GM19035 (cell line): ENCODE data around the gene CDH20.

ENCODE experiments used
- ATAC-seq: cut with Tn5 transposase; IDR thresholded peaks from one replicate; pipeline ENCODE4 v1.9.1; 2021; ENCODE audit not compliant: unreplicated experiment

Gene CDH20

DNA sequence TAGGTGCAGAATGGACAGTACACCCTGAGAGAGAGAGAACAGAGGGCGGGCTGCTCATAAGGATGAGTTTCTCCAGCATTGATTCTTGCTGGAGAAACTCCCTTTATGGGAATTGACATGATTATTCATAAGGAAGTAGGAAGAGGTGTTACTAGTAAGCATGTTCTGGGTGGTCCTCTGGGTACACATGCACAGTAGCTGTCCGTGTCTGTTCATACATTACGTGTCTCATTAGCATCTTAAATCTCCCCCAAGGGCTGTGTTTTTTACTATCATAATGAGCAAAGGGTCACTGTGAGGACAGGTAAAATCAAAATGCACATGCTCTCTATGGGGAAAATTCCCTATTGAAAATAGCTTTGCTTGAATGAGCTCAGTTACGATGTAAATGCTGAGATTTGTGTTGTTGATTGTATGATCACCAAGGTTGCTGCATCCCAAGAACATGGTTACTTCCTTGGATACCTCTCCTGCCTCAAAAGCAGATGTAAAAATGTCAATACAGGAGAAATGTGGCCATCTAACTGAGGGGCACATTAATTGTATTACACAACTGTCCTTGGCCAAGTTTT, 238.9 kb downstream of the CDH20 start:
- ATAC-seq: no peak

DNA sequence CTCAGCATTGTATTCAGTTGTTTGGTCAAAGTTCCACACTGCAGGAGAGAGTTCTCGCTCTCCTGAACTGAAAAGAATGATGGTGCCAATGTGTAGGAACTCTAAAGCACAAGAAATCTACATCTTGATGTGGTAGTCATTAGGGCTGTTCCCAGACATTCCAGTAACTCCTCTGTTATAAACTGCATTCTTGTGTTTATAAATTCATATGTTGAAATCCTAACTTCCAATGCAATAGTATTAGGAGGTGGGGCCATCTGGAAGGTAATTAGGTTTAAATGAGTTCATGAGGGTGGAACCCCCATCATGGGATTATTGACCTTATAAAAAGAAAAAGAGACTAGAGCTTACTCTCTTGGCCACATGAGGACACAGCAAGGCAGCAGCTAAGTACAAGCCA, 239.6 kb downstream of the CDH20 start:
- ATAC-seq: no peak

DNA sequence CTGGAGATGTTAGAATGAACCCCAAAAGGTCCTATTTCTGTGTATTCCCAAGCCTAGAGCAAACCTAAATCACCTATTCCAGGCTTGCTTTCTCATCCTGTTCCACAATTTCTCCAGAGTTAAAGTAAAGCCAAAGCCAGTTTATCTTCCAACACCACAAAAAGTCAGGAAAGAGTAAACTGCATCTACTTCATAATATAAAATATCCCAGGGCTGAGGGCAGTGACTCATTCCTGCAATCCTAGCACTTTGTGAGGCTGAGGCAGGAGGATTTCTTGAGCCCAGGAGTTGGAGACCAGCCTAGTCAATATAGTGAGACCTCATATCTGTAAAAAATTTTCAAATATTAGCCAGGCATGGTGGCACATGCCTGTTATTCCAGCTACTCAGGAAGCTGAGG, 241.4 kb downstream of the CDH20 start:
- ATAC-seq: no peak

DNA sequence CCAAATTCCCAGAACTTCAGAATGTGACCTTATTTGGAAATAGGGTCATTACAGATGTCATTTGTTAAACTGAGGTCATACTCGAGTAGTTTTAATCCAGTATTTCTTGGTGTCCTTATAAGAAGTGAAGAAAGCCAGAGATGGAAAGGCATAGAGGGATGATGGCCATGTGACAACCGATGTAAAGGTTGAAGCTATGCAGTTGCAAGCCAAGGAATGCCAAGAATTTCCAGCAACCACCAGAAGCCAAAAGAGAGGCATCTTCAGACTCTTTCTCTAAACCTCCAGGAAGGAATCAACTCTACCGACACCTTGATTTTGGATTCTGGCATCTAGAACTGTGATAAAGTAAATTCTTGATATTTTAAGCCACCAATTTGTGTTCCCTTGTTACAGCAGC, 242.2 kb downstream of the CDH20 start:
- ATAC-seq: no peak

DNA sequence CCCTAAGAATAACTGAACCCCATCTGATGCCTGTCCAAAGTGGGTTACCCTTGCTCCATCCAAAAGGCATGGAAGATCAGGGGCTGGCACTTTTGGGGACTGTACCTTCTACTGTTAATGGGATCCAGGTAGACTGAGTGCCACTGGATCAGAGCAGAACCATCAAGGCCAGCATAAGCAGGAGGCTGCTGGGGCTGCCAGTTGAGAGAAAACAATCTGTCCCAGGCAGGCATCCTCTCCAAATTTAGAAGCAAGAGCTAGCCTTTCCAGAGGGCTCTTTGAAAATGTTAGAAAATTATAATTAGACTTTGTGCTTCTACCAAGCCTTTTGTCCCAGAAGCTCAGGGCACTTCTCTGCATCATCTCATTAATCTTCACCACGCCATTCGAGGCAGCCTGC, 245.6 kb downstream of the CDH20 start:
- ATAC-seq: no peak

DNA sequence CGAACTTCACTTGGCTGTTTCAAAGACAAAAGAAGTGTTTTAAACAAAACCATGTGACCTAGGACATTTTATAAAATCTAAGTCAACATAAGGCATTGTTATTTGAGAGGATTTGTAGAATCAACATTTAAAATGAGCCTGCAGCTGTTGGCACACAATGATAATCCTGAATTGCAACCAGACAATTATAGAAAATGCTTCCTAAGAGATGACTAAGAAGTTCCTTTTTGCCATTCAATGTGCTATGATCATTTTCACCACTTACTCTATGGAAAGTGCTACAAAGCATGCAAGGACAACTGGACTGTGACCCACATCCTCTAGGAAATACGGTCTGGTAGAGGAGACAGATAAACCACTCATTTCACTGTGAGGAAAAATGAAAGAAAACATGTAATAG, 246.4 kb downstream of the CDH20 start:
- no peak for ATAC-seq

DNA sequence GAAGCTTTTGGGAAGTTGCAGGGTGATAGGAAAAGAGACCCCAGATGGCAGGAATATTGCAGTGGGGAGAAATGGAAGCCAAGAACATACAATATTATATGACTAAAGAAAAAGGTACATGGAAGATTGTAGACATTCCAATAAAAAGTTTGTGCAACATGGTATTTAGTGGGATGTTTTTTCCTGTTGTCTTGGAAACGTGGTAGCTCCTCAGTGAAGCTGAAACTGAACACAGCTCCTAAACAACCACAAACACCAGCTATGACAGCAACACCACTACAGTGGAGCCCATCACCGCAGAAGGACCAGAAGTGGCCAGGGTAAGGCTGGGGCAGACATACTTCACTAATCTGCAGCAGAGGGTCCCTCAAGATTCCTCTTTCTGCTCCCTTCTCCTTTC, 246.8 kb downstream of the CDH20 start:
- ATAC-seq: no peak

DNA sequence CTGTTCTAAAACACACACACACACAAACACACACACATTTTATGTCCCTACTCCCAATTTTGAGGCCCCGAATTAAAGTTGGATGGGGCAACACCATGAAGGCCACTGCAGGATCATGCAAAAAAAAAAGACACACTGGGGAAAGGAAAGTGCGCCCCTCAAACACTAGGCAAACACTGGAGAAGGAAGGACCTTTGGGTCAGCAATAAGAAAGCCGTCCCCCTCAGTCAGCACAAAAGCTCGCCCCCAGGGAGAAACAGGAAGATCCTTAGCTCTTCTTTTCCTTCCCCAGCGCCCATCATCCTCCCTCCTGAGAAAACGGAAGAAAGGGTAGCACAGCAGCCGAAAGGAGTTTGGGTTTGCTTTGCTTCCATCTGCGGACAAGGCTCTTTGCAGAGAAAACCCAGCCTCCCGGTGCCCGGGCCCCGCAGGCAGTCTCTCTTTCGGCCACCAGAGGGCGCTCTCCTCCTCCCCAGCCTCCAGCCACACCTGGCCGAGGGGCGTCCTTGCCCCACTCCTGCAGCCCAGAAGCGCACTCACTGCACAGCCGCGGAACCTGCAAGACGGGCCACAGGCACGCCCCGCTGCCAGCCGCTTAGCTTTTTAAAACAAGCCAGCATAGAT, 248.5 kb downstream of the CDH20 start:
- ATAC-seq: peak; percentile 88

DNA sequence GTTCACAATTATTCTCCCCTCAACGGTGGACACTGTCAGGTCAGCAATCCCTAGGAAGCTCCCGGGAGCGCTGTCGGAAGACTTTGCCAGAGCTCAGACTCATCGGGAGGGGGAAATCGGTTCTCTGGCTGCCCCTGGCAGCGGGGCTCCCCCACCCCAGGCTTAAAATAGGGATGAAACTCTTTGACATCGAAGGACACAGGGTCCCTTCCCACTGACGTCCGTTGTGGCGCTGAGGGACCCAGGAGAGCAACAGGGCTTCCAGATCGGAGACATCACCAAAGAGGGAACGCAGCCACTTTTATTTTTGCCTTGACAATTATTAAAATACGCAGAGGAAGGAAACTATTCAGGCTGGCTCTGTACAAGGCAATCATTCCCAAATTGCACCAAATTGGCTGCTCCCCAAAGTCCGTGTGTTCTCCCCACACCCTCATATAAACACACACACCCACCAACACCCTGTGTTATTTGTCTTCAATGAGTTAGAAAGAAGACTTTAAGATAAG, 249.0 kb downstream of the CDH20 start:
- no peak for ATAC-seq

DNA sequence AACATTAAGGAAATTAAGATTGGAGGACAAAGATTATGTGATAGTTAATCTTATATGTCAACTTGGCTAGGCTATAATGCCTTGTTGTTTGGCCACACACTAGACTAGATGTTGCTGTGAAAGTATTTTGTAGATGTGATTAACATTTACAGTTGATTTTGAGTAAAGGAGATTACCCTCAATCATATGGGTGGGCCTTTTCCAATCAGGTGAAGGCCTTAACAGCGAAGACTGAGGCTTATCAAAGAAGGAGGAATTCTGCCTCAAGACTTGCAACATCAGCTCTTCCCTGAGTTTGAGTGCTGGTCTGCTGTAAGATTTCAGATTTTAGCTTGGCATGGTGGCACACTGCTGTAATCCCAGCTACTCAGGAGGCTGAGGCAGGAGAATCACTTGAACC, 250.3 kb downstream of the CDH20 start:
- no peak for ATAC-seq

DNA sequence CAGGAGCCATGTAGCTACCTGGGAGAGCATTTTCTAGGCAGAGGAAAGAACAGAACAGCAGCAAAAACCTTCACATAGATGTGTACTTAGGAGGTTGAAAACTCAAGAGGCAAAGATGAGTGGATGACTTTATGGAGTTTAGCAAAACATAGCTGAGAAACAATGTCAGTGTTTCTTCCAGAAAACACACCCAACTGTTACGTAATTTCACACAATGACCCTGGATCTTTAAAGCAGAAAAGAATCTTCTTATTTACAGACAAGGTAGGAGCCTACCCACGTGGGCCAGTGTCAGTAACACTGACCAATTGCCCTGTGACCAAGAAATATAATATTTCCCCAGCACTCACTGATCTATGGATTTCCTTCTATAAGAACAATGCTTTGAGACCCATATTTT, 254.6 kb downstream of the CDH20 start:
- no peak for ATAC-seq

DNA sequence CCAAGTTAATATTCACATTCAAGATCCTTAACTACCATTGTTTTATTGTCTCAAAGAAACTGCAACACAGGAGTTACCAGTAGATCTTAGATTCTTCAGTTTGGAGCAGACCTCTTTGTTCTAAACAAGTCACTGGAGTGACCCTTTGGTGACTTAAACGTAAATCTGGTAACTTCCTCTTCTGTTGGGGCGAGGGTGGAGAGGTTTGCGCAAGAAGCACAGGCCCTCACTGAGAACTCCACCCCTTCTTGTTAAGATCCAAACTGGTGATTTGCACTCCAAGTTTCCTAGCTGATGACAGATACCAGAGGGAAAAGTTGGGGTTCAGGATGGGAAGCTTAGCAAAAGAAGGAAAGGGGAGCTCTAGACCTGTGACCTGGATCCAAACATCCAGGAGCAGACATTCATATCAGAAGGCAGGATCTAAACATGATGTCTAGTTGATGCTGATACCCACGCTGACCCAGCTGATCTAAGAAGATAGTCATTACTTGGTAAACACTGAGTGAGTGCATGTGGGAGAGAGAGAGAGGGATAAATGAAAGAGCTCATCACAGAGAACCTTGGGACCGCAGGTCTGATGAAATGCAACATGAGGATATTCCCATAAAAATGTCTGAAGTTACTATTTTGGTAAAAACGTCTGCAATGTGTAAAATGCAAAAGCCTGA, 256.0 kb downstream of the CDH20 start:
- ATAC-seq: no peak

DNA sequence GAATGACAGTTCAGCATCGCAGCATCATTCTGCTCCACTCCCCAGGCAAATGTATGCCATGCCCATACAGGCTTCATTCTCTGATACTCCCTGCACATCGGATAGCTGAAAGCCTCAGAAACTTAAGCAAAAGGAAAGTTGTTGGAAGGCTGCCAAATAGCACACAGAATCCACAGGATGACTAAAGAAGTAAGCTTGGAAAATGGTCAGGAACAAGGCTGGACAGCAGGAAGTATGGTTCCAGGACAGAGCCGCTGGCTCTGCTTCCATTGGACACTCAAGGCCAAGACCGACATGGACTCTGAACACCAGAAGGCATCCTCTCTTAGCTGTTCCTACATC, 256.5 kb downstream of the CDH20 start:
- ATAC-seq: no peak

DNA sequence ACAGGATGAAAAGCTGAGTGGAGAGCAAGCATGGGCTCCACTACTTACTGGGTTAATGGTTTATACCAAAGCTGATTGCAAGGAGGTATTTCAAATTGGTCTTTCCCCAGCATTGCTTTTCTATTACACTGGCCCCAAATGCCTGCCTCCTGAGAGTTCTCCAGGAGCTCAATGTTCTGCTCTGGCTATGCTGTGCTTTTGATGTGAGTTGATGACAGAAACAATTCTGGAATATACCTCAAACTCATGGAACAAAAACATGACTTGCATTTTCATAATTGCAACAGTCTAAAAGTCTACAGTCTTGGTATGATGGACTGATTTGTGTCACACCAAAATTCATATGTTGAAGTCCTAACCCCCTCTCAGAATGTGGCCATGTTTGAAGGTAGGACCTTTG, 258.0 kb downstream of the CDH20 start:
- ATAC-seq: no peak

DNA sequence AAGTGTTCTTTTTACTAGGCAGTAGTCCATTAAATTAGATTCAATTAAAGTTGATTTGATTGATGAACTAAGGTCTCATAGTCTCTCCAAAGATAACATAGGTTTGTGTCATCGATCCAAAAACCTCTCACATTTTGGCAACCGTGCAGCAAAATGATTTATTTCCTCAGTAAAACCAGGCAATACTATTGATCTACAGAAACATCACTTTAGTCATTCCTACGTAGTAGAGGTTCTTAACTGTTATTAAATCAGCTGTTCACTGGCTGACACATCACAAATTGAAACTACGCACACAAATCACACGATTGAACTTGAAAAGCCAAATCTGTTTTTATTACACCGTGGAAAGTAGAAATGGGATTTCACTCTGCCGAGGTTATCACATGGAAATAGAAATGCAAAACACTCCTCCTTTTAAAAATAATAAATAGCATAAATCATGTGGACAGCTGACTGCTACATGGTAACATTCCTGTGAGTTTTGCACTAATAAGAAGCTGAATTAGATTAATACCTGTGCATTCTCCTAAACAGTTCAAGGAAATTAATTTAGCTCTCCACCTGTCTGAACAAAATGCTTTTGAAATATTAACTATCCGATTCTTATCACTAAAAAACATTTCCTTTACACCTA, 262.5 kb downstream of the CDH20 start:
- ATAC-seq: no peak

DNA sequence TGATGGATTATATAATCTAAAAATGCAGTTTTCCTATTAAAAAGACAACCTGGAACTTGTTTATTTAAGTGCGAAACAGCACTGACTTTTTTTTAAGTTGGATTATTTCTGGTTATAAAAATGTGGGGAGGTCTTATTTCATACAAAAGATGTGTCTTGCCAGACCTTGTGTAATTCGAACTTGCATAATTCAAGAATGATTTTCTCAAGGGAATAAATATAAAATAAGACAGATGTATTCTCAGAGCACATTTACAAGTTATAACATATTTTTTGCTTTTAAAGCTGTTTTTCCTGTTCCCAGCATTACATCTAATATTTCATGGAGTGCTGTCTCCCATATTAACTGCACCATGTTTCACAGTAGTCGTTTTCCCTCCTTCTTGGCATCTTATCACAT, 263.1 kb downstream of the CDH20 start:
- ATAC-seq: no peak

DNA sequence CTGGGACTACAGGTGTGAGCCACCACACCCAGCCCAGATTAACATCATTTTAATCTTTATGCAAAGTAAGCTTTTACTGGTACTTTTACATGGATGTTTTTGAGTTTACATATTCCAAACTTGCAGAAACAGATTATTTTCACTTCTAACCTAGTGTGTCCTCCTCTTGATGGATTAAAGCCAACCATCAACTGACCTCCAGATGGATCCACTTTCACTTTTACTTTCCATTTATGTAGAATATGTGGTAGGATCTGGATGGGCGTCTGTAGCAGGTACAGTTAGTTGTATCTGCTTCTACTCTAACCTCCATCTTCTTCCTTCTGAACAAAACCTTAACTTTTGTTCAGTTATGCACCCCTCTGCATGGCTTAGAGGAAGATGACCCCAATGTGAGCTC, 264.1 kb downstream of the CDH20 start:
- ATAC-seq: no peak

DNA sequence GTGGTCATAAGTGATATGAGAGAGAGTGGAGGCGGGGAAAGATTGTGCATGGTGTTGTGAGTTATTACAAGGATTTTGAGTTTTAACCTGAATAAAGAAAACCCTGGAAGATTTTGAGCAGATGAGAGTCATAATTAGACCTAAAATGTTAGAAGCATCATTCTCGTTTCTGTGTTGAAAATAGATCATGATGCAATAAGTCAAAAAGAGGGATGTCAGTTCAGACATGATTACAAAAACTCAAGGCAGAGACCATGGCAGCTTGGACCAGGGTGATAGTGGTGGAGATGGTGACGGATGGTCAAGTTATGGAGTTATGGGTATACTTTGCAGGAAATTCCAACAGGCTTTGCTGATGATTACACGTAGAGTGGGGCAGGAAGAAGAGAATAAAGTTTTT, 267.2 kb downstream of the CDH20 start:
- ATAC-seq: no peak

DNA sequence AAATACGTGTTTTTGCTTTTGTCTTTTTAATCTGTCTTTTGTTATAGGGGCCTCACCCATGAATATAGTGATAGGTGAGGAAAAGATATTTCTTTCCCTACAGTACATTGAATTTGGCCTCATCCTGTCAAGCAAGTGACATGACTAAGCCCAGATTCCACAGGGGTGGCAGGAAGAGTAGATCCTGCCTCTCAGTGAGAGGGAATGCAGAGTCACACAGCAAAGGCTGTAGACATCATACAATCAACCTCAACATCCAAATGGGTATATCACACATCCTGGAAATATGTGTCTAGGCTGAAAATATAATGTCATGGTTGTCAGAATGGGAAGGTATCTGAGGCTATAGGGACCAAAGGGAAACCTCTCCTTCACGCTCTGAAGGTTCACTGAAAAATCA, 269.6 kb downstream of the CDH20 start:
- ATAC-seq: no peak
